SK-N-SH (cell line): ENCODE measurements around the gene NPDC1. TPM values are rescaled to one million over a fixed set of nuclear protein-coding genes. Genes with fewer than 3 reads are reported as not detected.

Source experiments
- CTCF ChIA-PET: fragments of 300-600, 350-600 bp; formaldehyde crosslinking; extraction: SDS; loops from one replicate; lab custom pipeline; 2021; lab: Yijun Ruan, JAX
- POLR2A ChIA-PET: fragments of 350-600 bp; sonication (Branson Sonifier 250); formaldehyde crosslinking; extraction: SDS; loops from one replicate; lab custom pipeline; 2020; ENCODE audit warnings: antibody characterized with exemption, inconsistent platforms; lab: Yijun Ruan, JAX
- DNase-seq: peaks from one replicate; pipeline ENCODE4 v3.0.0; 2012
- H2AFZ ChIP-seq: fragments of 200-600 bp; sonication (generic); 2 replicates; pipeline ENCODE4 v1.8.1; 2016; ENCODE audit warnings: antibody characterized with exemption, mild to moderate bottlenecking, low read depth
- H3F3A ChIP-seq: fragments of 200-600 bp; sonication (generic); replicated peaks from 2 replicates; pipeline ENCODE3; 2016; ENCODE audit warnings: antibody characterized with exemption, mild to moderate bottlenecking; ENCODE audit not compliant: insufficient read depth
- H3K27ac ChIP-seq, 2 experiments: fragments of 200-500 bp in 1 of 2; fragments of 200-600 bp in 1 of 2; sonication (Bioruptor generic) in 1 of 2; sonication (generic), shearing (Covaris generic) in 1 of 2; 2 replicates each; pipeline versions ENCODE4 v1.5.1 to v1.6.1; 2014 to 2016; ENCODE audit warnings: low read depth in 2 of 2, inconsistent platforms in 1 of 2, low read length in 1 of 2, mild to moderate bottlenecking in 1 of 2, mixed read lengths in 1 of 2
- H3K27me3 ChIP-seq: fragments of 200-600 bp; sonication (generic), shearing (Covaris generic); 2 replicates; pipeline ENCODE4 v1.6.1; 2016; ENCODE audit warnings: mixed run types; ENCODE audit not compliant: insufficient read depth
- H3K36me3 ChIP-seq, 2 experiments: fragments of 200-500 bp in 1 of 2; fragments of 200-600 bp in 1 of 2; sonication (Bioruptor generic) in 1 of 2; sonication (generic) in 1 of 2; replicated peaks in 1 of 2; 2 replicates each; pipeline versions ENCODE3 to v1.5.1; 2014 to 2016; ENCODE audit warnings: low read length in 1 of 2, mild to moderate bottlenecking in 1 of 2; ENCODE audit not compliant: insufficient read depth in 2 of 2, control insufficient read depth in 1 of 2
- H3K4me1 ChIP-seq, 2 experiments: fragments of 200-500 bp in 1 of 2; fragments of 200-600 bp in 1 of 2; sonication (Bioruptor generic) in 1 of 2; sonication (generic), shearing (Covaris generic) in 1 of 2; 2 replicates each; pipeline versions ENCODE4 v1.5.1 to v1.6.1; 2014 to 2016; ENCODE audit warnings: low read depth in 1 of 2, low read length in 1 of 2, mixed run types in 1 of 2; ENCODE audit not compliant: insufficient read depth in 2 of 2, control insufficient read depth in 1 of 2
- H3K4me2 ChIP-seq: fragments of 200-600 bp; sonication (generic), shearing (Covaris generic); 2 replicates; pipeline ENCODE4 v1.6.1; 2017; ENCODE audit warnings: mixed run types
- H3K4me3 ChIP-seq, 2 experiments: fragments of 200-500 bp in 1 of 2; fragments of 200-600 bp in 1 of 2; sonication (Bioruptor generic) in 1 of 2; sonication (generic), shearing (Covaris generic) in 1 of 2; 2 replicates each; pipeline versions ENCODE4 v1.5.1 to v1.8.1; 2014 to 2016; ENCODE audit warnings: low read depth in 2 of 2, inconsistent platforms in 1 of 2, low read length in 1 of 2, mild to moderate bottlenecking in 1 of 2, mixed read lengths in 1 of 2, moderate library complexity in 1 of 2
- H3K79me2 ChIP-seq: fragments of 200-600 bp; sonication (generic); 2 replicates; pipeline ENCODE4 v1.8.1; 2017; ENCODE audit warnings: mild to moderate bottlenecking; ENCODE audit not compliant: insufficient read depth
- H3K9ac ChIP-seq: fragments of 200-600 bp; sonication (generic); 2 replicates; pipeline ENCODE4 v1.6.1; 2017; ENCODE audit warnings: mixed run types
- H3K9me2 ChIP-seq: fragments of 200-600 bp; sonication (generic); 2 replicates; pipeline ENCODE4 v1.6.1; 2017; ENCODE audit warnings: mixed run types
- H3K9me3 ChIP-seq: fragments of 200-600 bp; sonication (generic); 2 replicates; pipeline ENCODE4 v1.6.1; 2017; ENCODE audit warnings: mixed run types, mild to moderate bottlenecking, moderate library complexity
- H4K20me1 ChIP-seq: fragments of 200-600 bp; sonication (generic); 2 replicates; pipeline ENCODE4 v1.6.1; 2017; ENCODE audit warnings: mild to moderate bottlenecking, mixed run types; ENCODE audit not compliant: insufficient read depth
- CTCF ChIP-seq: fragments of 200-600 bp; sonication (generic); IDR thresholded peaks from 2 replicates; pipeline ENCODE4 v1.6.1; 2017; ENCODE audit warnings: antibody characterized with exemption, mild to moderate bottlenecking, moderate library complexity
- ELF1 ChIP-seq: IDR thresholded peaks from 2 replicates; pipeline ENCODE4 v1.4.0; 2012
- EP300 ChIP-seq, 2 experiments: IDR thresholded peaks; 2 replicates each; pipeline versions ENCODE4 v1.4.0 to v1.6.1; 2012; ENCODE audit warnings: borderline replicate concordance in 1 of 2, low read depth in 1 of 2, low read length in 1 of 2
- FOXM1 ChIP-seq: IDR thresholded peaks from 2 replicates; pipeline ENCODE4 v1.4.0; 2012; ENCODE audit warnings: low read depth, mild to moderate bottlenecking
- GATA2 ChIP-seq: sonication (generic); formaldehyde crosslinking; IDR thresholded peaks from 2 replicates; pipeline ENCODE4 v1.5.0; 2020; ENCODE audit warnings: mild to moderate bottlenecking, missing genetic modification reagents
- JUND ChIP-seq: IDR thresholded peaks from 2 replicates; pipeline ENCODE4 v1.4.0; 2012
- MAX ChIP-seq: IDR thresholded peaks from 2 replicates; pipeline ENCODE4 v1.4.0; 2012; ENCODE audit warnings: low read depth
- MXI1 ChIP-seq: IDR thresholded peaks from 2 replicates; pipeline ENCODE4 v1.6.1; 2012; ENCODE audit warnings: mild to moderate bottlenecking, low read depth, low read length, improper control_type of control experiment
- NFIC ChIP-seq: IDR thresholded peaks from 2 replicates; pipeline ENCODE4 v1.4.0; 2012; ENCODE audit warnings: borderline replicate concordance
- RCOR1 ChIP-seq: fragments of 150-350 bp; IDR thresholded peaks from 2 replicates; pipeline ENCODE4 v1.6.1; 2017; ENCODE audit warnings: antibody characterized with exemption, low read length
- RFX5 ChIP-seq: IDR thresholded peaks from 2 replicates; pipeline ENCODE4 v1.6.1; 2012; ENCODE audit warnings: mild to moderate bottlenecking, improper control_type of control experiment, low read length
- RXRA ChIP-seq: IDR thresholded peaks from 2 replicates; pipeline ENCODE4 v1.4.0; 2012; ENCODE audit warnings: low read depth, mild to moderate bottlenecking, borderline replicate concordance
- TAF1 ChIP-seq: IDR thresholded peaks from 2 replicates; pipeline ENCODE4 v1.6.1; 2012; ENCODE audit warnings: low read depth, mild to moderate bottlenecking, low read length, moderate library complexity, borderline replicate concordance
- TCF12 ChIP-seq: IDR thresholded peaks from 2 replicates; pipeline ENCODE4 v1.4.0; 2012
- USF2 ChIP-seq: fragments of 150-350 bp; IDR thresholded peaks from 2 replicates; pipeline ENCODE4 v1.6.1; 2017; ENCODE audit warnings: antibody characterized with exemption, low read length, low read depth, borderline replicate concordance
- YY1 ChIP-seq: IDR thresholded peaks from 2 replicates; pipeline ENCODE4 v1.4.0; 2012; ENCODE audit warnings: low read depth, mild to moderate bottlenecking
- ZBTB33 ChIP-seq: IDR thresholded peaks from 2 replicates; pipeline ENCODE4 v1.4.0; 2012; ENCODE audit warnings: low read depth, borderline replicate concordance
- WGBS: methylation state at CpG from one replicate; pipeline ENCODE4 v1.1.6; 2017; ENCODE audit warnings: low lambda C conversion rate; 5-methylcytosine and 5-hydroxymethylcytosine counted together
- polyA plus RNA-seq, 3 experiments: library from polyadenylated mRNA; depleted of rRNA; stranded (reverse); fragments of >200 nt; gene quantifications; 2 replicates each; pipeline ENCODE4 v1.2.3, GENCODE V29; 2012

The NPDC1 gene
- polyA plus RNA-seq, 1 of the 3 experiments (the other 2 are of a cell fraction) = 48.1 TPM

- 0 out of 2 replicates have a peak, but pooled peaks cover 3% of the 10 kb centered on the region for H3K79me2 ChIP-seq
- H3F3A ChIP-seq = no peaks in the 10 kb centered on the region
- ChIA-PET CTCF (interaction anchor here (0.7 to 15.1 kb wide), 19 partner anchors 9 to 299 kb away, joined by 3 to 350 read pairs (median 4); partner anchors contain the start of genes C8G, CLIC3, FBXW5 and LCN12), POLR2A (interaction anchor here (0.9 kb wide), 1 partner anchor 48 kb away, joined by 3 read pairs; no protein-coding TSS in a partner anchor)
- no peaks in the 10 kb centered on the region for H3K9me3 ChIP-seq
- peaks cover 5 to 40% of the 10 kb centered on the region in 2 experiments; a peak in 1 of 4 replicates for H3K4me1 ChIP-seq
- H2AFZ ChIP-seq = no peak overlapping the region
- 67% methylated on average over 2 of the region's 2 CpGs for WGBS
- no peak for DNase-seq
- H3K4me3 ChIP-seq = no peak overlapping the region
- H3K27me3 ChIP-seq = no peaks in the 10 kb centered on the region
- TF ChIP-seq GATA2 (CRISPR knock-in tag) (no peak), CTCF (no peak), NFIC (no peak), JUND (no peak), ZBTB33 (no peak), RFX5 (no peak), RXRA (no peak), FOXM1 (no peak), TCF12 (no peak), RCOR1 (no peak), YY1 (no peak), TAF1 (no peak), EP300 (IDR thresholded peaks at IDR 0.05; ENCODE audit: borderline replicate concordance in 1 of 2, low read depth in 1 of 2, low read length in 1 of 2) (no peak), MAX (no peak), ELF1 (no peak), MXI1 (no peak), USF2 (no peak)
- H3K4me2 ChIP-seq = peak overlapping the region; percentile 86; the same call in 1 of the 2 replicates
- no peaks in the 10 kb centered on the region for H3K9me2 ChIP-seq
- H3K9ac ChIP-seq = no peak overlapping the region
- no peaks in the 10 kb centered on the region for H3K36me3 ChIP-seq
- H4K20me1 ChIP-seq = 0 out of 2 replicates have a peak, but pooled peaks cover 3% of the 10 kb centered on the region
- H3K27ac ChIP-seq = peak overlapping the region in 1 of 2 experiments; percentile 83; a peak in 1 of 4 replicates
These were observed 19.6 kb downstream of the NPDC1 start for GRCh38 chr9:137026384-137026783.
